ENCODE data around the gene AGTRAP.

The AGTRAP gene

DNA sequence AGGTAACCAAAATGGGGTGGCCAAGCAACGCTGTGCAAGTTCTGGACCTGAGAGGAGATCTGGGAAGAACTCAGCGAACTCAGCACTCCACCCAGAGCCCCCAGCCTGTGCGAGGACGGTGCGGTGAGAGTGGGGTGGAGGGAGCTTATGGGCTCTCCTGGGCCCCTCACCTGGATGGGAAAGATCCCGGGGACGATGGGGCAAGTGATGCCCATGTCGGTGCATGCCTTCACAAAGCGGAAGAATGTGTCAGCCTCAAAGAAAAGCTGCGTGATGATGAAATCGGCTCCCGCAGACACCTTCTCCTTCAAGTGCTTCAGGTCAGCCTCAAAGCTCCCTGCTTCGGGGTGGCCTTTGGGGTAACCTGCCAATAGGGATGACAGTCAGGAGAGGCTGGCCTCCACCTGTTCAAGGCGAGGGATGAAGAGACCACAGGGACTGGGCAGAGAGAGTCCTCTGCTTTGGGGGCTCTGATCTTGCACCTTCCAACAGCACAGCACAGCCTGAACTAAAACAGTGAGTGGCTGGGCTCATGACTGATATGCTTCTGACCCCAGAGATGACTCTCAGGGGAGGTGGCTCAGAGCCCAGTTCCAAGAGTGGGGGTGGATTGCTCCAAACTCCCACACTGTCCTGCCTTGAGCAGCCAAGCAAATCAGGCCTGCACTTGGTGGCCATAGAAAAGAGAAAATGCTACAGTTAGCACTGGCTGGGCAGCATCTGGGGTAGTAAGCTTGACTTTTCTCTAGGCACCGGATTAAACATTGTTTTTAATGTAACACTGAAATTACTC, 60.3 kb downstream of the AGTRAP start:
- Histone ChIP-seq H3K4me3 (ENCODE audit: insufficient read length, low read depth) (no peak overlapping the region), H3K27me3 (ENCODE audit: insufficient read depth, insufficient read length) (no peaks in the 10 kb centered on the region), H3K9me3 (ENCODE audit: insufficient read depth, low read length) (no peaks in the 10 kb centered on the region), H3K36me3 (ENCODE audit: insufficient read depth, insufficient read length, low read length) (peaks cover 53% of the 10 kb centered on the region), H3K4me1 (ENCODE audit: insufficient read depth, insufficient read length) (no peaks in the 10 kb centered on the region), H3K9ac (ENCODE audit: insufficient read length, low read depth) (no peak overlapping the region)
- DNase-seq (ENCODE audit: low read depth, low spot score) = no peak
- no peak for TF ChIP-seq SUZ12 (IDR thresholded peaks at IDR 0.05; ENCODE audit: extremely low read depth, insufficient read depth, insufficient read length)
- no peak for TF ChIP-seq ZNF274 (IDR thresholded peaks at IDR 0.05; ENCODE audit: low read depth, low read length)
- no peak for TF ChIP-seq YY1 (IDR thresholded peaks at IDR 0.05; ENCODE audit: insufficient read depth, insufficient read length)

DNA sequence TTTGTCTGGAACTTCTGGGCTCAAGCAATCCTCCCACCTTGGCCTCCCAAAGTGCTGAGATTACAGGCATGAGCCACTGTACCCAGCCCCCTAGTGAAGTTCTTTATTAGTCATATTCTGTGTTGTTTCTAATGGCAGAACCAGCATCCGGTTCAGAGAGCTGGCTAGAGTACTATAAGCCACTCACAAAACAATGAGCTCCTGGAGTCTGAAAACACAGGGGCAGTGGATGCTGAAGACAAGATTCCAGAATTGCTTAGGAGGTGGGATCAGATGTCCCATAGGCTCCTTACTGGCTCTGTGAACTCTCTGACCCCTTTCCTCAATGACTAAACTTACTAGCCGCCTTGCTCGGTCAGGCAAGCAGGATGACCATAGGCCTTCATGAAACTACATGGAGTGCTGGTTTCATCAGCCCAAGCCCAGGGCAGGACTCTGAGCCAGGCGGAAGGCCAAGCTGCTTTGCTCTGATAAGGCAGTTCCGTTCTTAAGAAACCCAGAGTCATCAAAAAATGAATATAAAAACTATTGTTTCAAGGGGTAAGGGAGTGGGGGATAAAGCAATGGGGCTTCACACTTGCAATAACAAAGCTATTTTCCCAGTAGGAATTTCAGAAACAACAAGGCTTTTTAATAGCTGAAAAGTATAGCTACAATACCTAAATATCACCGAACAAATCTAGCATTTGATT, 61.7 kb downstream of the AGTRAP start:
- H3K36me3 ChIP-seq (ENCODE audit: insufficient read depth, insufficient read length, low read length) = peaks cover 49% of the 10 kb centered on the region
- H3K9me3 ChIP-seq (ENCODE audit: insufficient read depth, low read length) = no peaks in the 10 kb centered on the region
- H3K4me3 ChIP-seq (ENCODE audit: insufficient read length, low read depth) = no peak overlapping the region
- no peaks in the 10 kb centered on the region for H3K27me3 ChIP-seq (ENCODE audit: insufficient read depth, insufficient read length)
- H3K9ac ChIP-seq (ENCODE audit: insufficient read length, low read depth) = no peak overlapping the region
- TF ChIP-seq ZNF274 (IDR thresholded peaks at IDR 0.05; ENCODE audit: low read depth, low read length) (no peak), YY1 (IDR thresholded peaks at IDR 0.05; ENCODE audit: insufficient read depth, insufficient read length) (no peak), SUZ12 (IDR thresholded peaks at IDR 0.05; ENCODE audit: extremely low read depth, insufficient read depth, insufficient read length) (no peak)
- DNase-seq (ENCODE audit: low read depth, low spot score) = no peak
- no peaks in the 10 kb centered on the region for H3K4me1 ChIP-seq (ENCODE audit: insufficient read depth, insufficient read length)

DNA sequence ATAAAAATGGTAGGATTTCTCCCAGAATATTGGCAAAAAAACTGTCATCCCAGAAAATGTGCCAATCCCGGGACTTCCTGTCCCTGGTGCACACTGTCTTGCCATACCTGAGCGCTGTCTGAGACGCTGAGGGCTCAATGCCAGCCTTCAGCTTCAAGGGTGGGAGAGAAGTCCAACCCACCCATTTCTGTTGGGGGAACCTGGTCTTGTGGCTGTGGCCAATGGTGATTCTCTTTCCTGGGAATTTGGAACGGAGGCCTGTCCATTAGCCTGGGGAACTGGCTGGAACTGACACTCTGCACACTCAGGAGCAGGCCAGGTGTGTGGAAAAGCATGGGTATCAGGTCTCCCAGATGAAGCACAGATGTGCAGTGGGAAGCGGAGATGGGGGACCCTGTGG, 63.2 kb downstream of the AGTRAP start:
- TF ChIP-seq SUZ12 (IDR thresholded peaks at IDR 0.05; ENCODE audit: extremely low read depth, insufficient read depth, insufficient read length) (no peak), ZNF274 (IDR thresholded peaks at IDR 0.05; ENCODE audit: low read depth, low read length) (no peak), YY1 (IDR thresholded peaks at IDR 0.05; ENCODE audit: insufficient read depth, insufficient read length) (no peak)
- Histone ChIP-seq H3K4me3 (ENCODE audit: insufficient read length, low read depth) (no peak overlapping the region), H3K4me1 (ENCODE audit: insufficient read depth, insufficient read length) (peaks cover 6% of the 10 kb centered on the region), H3K9me3 (ENCODE audit: insufficient read depth, low read length) (no peaks in the 10 kb centered on the region), H3K36me3 (ENCODE audit: insufficient read depth, insufficient read length, low read length) (peaks cover 42% of the 10 kb centered on the region), H3K27me3 (ENCODE audit: insufficient read depth, insufficient read length) (no peaks in the 10 kb centered on the region), H3K9ac (ENCODE audit: insufficient read length, low read depth) (no peak overlapping the region)
- DNase-seq (ENCODE audit: low read depth, low spot score) = no peak

DNA sequence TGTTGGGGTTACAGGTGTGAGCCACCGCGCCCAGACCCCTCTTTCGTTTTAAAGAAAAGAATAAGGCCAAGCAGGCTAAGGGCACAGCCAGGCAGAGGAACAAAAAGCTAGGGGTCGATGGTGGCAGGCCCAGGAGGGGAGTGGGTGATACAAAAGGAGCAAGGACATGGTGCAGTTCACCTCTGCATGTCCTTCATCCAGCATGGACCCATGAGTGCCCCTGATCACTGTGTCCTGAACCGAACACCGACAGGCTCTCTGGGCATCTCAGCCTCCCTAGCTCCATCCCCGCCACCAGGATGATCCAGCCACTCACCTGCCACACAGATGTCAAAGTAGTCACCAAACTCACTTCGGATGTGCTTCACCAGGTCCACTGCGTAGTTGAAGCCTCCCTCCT, 64.0 kb downstream of the AGTRAP start:
- H3K9ac ChIP-seq (ENCODE audit: insufficient read length, low read depth) = no peak overlapping the region
- H3K9me3 ChIP-seq (ENCODE audit: insufficient read depth, low read length) = no peaks in the 10 kb centered on the region
- DNase-seq (ENCODE audit: low read depth, low spot score) = no peak
- no peaks in the 10 kb centered on the region for H3K27me3 ChIP-seq (ENCODE audit: insufficient read depth, insufficient read length)
- peaks cover 9% of the 10 kb centered on the region for H3K4me1 ChIP-seq (ENCODE audit: insufficient read depth, insufficient read length)
- peaks cover 35% of the 10 kb centered on the region for H3K36me3 ChIP-seq (ENCODE audit: insufficient read depth, insufficient read length, low read length)
- TF ChIP-seq YY1 (IDR thresholded peaks at IDR 0.05; ENCODE audit: insufficient read depth, insufficient read length) (no peak), SUZ12 (IDR thresholded peaks at IDR 0.05; ENCODE audit: extremely low read depth, insufficient read depth, insufficient read length) (no peak), ZNF274 (IDR thresholded peaks at IDR 0.05; ENCODE audit: low read depth, low read length) (no peak)
- H3K4me3 ChIP-seq (ENCODE audit: insufficient read length, low read depth) = no peak overlapping the region

DNA sequence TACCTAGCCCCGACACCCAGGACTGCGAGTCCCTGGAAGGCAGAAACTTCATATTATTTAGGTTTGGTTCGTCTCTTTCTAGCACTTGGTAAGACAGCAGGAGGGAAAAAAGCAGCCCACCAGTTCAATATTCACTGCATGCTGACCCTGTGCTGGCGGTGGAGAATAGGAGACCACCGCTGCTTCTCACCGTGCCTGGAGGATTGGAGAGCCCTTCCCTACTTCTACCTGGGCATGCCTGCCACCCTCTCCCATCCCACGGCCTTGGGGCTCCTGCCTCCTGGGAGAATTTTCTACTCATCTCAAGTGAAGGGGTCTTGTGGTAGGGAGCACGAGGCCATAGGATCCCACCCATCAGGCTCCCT, 64.4 kb downstream of the AGTRAP start:
- Histone ChIP-seq H3K4me3 (ENCODE audit: insufficient read length, low read depth) (no peak overlapping the region), H3K27me3 (ENCODE audit: insufficient read depth, insufficient read length) (no peaks in the 10 kb centered on the region), H3K9ac (ENCODE audit: insufficient read length, low read depth) (no peak overlapping the region), H3K36me3 (ENCODE audit: insufficient read depth, insufficient read length, low read length) (peaks cover 30% of the 10 kb centered on the region), H3K4me1 (ENCODE audit: insufficient read depth, insufficient read length) (peaks cover 9% of the 10 kb centered on the region), H3K9me3 (ENCODE audit: insufficient read depth, low read length) (no peaks in the 10 kb centered on the region)
- no peak for DNase-seq (ENCODE audit: low read depth, low spot score)
- TF ChIP-seq ZNF274 (IDR thresholded peaks at IDR 0.05; ENCODE audit: low read depth, low read length) = no peak
- no peak for TF ChIP-seq SUZ12 (IDR thresholded peaks at IDR 0.05; ENCODE audit: extremely low read depth, insufficient read depth, insufficient read length)
- TF ChIP-seq YY1 (IDR thresholded peaks at IDR 0.05; ENCODE audit: insufficient read depth, insufficient read length) = no peak
